ENCODE measurements around the gene RASEF.

DNA sequence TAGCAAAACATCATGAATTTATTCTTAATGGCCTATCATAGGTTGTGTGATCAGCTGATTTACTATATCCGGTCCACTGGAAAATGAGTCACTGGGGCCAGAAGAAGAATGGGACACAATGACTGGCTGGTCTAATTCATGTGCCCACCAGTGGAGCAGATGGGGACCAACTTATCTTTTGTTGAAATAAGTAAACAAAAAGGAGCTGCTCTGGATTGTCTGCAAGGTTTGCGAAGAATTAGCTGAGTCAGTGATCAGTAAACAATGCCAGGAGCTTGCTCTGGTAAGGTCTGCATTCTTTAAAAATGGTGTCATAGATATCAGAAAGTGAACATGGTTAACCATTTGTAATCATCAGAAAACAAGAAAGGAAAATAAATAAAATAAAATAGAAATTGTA is 128.0 kb downstream of the RASEF start:
- TF ChIP-seq POLR2A (IDR thresholded peaks at IDR 0.05; ENCODE audit: low read depth, low read length), result no peak
- no peak for TF ChIP-seq POLR2AphosphoS5 (IDR thresholded peaks at IDR 0.05; ENCODE audit: low read depth, low read length)
- TF ChIP-seq TAF1 (IDR thresholded peaks at IDR 0.05; ENCODE audit: borderline replicate concordance, low read depth, low read length), result no peak

Measured in GM12892 (cell line).